ENCODE data around the gene OLFML3.

OLFML3 gene

DNA sequence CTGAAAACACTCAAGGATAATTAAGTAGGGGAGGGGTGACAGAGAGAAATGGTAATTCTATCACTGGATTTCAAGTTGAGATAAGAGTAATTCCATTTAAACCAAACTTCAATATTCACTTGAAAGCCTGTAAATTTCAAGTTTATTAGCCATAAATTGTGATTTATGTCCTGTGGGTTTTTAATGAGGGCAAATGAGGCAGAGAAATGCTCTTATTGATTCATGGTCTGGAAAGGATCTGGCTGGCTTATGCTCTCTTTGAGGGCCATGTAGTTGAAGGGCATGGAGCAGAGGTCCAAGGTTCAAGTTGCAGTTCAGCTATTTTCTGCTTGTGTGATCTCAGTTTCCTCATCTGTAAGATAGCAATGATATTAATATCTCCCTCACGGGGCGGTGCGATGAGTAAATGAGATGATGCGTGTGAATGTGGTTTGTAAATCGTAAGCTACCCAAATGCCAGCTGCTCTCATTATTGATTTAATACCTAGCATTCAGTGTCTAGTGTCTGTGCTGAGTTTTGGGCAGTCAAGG, 12.3 kb downstream of the OLFML3 start (continued):
- TF ChIP-seq, protein P1, sequence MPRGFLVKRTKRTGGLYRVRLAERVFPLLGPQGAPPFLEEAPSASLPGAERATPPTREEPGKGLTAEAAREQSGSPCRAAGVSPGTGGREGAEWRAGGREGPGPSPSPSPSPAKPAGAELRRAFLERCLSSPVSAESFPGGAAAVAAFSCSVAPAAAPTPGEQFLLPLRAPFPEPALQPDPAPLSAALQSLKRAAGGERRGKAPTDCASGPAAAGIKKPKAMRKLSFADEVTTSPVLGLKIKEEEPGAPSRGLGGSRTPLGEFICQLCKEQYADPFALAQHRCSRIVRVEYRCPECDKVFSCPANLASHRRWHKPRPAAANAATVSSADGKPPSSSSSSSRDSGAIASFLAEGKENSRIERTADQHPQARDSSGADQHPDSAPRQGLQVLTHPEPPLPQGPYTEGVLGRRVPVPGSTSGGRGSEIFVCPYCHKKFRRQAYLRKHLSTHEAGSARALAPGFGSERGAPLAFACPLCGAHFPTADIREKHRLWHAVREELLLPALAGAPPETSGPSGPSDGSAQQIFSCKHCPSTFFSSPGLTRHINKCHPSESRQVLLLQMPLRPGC (tag by site-specific recombination; IDR thresholded peaks at IDR 0.05) = peak; percentile 55; the same call in 1 of the 2 replicates
- TF ChIP-seq HOXD13 (CRISPR knock-in tag; IDR thresholded peaks at IDR 0.05; ENCODE audit: borderline replicate concordance) (0 out of 2 replicates have a peak, but pooled peaks have one; percentile 46), ZNF677 (tag by site-specific recombination; IDR thresholded peaks at IDR 0.05) (no peak), ZNF623 (tag by site-specific recombination; IDR thresholded peaks at IDR 0.05) (no peak), ZNF561 (tag by site-specific recombination; IDR thresholded peaks at IDR 0.05; ENCODE audit: borderline replicate concordance) (no peak), RBAK (tag by site-specific recombination; IDR thresholded peaks at IDR 0.05) (no peak), ZBTB20 (tag by site-specific recombination; IDR thresholded peaks at IDR 0.05) (no peak), ZNF211 (tag by site-specific recombination; IDR thresholded peaks at IDR 0.05; ENCODE audit: low read depth) (no peak), OVOL3 (tag by site-specific recombination; IDR thresholded peaks at IDR 0.05) (0 out of 2 replicates have a peak, but pooled peaks have one; percentile 77), ZNF223 (tag by site-specific recombination; IDR thresholded peaks at IDR 0.05) (no peak), ZNF521 (tag by site-specific recombination; IDR thresholded peaks at IDR 0.05) (no peak), ZNF157 (tag by site-specific recombination; IDR thresholded peaks at IDR 0.05) (no peak), ZSCAN23 (tag by site-specific recombination; IDR thresholded peaks at IDR 0.05) (no peak), REPIN1 (tag by site-specific recombination; IDR thresholded peaks at IDR 0.05; ENCODE audit: low read depth) (no peak; the same call in 1 of the 2 replicates), ZBTB17 (tag by site-specific recombination; IDR thresholded peaks at IDR 0.05) (peak; percentile 71)
- TF ChIP-seq, protein P2, sequence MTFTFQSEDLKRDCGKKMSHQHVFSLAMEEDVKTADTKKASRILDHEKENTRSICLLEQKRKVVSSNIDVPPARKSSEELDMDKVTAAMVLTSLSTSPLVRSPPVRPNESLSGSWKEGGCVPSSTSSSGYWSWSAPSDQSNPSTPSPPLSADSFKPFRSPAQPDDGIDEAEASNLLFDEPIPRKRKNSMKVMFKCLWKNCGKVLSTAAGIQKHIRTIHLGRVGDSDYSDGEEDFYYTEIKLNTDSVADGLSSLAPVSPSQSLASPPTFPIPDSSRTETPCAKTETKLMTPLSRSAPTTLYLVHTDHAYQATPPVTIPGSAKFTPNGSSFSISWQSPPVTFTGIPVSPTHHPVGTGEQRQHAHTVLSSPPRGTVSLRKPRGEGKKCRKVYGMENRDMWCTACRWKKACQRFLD (tag by site-specific recombination; IDR thresholded peaks at IDR 0.05) = no peak
- TF ChIP-seq, protein P3, sequence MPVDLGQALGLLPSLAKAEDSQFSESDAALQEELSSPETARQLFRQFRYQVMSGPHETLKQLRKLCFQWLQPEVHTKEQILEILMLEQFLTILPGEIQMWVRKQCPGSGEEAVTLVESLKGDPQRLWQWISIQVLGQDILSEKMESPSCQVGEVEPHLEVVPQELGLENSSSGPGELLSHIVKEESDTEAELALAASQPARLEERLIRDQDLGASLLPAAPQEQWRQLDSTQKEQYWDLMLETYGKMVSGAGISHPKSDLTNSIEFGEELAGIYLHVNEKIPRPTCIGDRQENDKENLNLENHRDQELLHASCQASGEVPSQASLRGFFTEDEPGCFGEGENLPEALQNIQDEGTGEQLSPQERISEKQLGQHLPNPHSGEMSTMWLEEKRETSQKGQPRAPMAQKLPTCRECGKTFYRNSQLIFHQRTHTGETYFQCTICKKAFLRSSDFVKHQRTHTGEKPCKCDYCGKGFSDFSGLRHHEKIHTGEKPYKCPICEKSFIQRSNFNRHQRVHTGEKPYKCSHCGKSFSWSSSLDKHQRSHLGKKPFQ (tag by site-specific recombination; IDR thresholded peaks at IDR 0.05) = peak; percentile 88
- TF ChIP-seq, protein P4, sequence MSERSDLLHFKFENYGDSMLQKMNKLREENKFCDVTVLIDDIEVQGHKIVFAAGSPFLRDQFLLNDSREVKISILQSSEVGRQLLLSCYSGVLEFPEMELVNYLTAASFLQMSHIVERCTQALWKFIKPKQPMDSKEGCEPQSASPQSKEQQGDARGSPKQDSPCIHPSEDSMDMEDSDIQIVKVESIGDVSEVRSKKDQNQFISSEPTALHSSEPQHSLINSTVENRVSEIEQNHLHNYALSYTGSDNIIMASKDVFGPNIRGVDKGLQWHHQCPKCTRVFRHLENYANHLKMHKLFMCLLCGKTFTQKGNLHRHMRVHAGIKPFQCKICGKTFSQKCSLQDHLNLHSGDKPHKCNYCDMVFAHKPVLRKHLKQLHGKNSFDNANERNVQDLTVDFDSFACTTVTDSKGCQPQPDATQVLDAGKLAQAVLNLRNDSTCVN (tag by site-specific recombination; optimal IDR thresholded peaks at IDR 0.05) = no peak
- TF ChIP-seq, protein P5, sequence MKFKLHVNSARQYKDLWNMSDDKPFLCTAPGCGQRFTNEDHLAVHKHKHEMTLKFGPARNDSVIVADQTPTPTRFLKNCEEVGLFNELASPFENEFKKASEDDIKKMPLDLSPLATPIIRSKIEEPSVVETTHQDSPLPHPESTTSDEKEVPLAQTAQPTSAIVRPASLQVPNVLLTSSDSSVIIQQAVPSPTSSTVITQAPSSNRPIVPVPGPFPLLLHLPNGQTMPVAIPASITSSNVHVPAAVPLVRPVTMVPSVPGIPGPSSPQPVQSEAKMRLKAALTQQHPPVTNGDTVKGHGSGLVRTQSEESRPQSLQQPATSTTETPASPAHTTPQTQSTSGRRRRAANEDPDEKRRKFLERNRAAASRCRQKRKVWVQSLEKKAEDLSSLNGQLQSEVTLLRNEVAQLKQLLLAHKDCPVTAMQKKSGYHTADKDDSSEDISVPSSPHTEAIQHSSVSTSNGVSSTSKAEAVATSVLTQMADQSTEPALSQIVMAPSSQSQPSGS (tag by site-specific recombination; IDR thresholded peaks at IDR 0.05; ENCODE audit: low read depth) = no peak
- TF ChIP-seq, protein P6, sequence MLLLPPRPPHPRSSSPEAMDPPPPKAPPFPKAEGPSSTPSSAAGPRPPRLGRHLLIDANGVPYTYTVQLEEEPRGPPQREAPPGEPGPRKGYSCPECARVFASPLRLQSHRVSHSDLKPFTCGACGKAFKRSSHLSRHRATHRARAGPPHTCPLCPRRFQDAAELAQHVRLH (tag by site-specific recombination; IDR thresholded peaks at IDR 0.05) = peak; percentile 92
- TF ChIP-seq, protein P7, sequence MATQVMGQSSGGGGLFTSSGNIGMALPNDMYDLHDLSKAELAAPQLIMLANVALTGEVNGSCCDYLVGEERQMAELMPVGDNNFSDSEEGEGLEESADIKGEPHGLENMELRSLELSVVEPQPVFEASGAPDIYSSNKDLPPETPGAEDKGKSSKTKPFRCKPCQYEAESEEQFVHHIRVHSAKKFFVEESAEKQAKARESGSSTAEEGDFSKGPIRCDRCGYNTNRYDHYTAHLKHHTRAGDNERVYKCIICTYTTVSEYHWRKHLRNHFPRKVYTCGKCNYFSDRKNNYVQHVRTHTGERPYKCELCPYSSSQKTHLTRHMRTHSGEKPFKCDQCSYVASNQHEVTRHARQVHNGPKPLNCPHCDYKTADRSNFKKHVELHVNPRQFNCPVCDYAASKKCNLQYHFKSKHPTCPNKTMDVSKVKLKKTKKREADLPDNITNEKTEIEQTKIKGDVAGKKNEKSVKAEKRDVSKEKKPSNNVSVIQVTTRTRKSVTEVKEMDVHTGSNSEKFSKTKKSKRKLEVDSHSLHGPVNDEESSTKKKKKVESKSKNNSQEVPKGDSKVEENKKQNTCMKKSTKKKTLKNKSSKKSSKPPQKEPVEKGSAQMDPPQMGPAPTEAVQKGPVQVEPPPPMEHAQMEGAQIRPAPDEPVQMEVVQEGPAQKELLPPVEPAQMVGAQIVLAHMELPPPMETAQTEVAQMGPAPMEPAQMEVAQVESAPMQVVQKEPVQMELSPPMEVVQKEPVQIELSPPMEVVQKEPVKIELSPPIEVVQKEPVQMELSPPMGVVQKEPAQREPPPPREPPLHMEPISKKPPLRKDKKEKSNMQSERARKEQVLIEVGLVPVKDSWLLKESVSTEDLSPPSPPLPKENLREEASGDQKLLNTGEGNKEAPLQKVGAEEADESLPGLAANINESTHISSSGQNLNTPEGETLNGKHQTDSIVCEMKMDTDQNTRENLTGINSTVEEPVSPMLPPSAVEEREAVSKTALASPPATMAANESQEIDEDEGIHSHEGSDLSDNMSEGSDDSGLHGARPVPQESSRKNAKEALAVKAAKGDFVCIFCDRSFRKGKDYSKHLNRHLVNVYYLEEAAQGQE (tag by site-specific recombination; IDR thresholded peaks at IDR 0.05) = no peak
- TF ChIP-seq, protein P8, sequence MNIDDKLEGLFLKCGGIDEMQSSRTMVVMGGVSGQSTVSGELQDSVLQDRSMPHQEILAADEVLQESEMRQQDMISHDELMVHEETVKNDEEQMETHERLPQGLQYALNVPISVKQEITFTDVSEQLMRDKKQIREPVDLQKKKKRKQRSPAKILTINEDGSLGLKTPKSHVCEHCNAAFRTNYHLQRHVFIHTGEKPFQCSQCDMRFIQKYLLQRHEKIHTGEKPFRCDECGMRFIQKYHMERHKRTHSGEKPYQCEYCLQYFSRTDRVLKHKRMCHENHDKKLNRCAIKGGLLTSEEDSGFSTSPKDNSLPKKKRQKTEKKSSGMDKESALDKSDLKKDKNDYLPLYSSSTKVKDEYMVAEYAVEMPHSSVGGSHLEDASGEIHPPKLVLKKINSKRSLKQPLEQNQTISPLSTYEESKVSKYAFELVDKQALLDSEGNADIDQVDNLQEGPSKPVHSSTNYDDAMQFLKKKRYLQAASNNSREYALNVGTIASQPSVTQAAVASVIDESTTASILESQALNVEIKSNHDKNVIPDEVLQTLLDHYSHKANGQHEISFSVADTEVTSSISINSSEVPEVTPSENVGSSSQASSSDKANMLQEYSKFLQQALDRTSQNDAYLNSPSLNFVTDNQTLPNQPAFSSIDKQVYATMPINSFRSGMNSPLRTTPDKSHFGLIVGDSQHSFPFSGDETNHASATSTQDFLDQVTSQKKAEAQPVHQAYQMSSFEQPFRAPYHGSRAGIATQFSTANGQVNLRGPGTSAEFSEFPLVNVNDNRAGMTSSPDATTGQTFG (tag by site-specific recombination; IDR thresholded peaks at IDR 0.05; ENCODE audit: borderline replicate concordance) = no peak
- TF ChIP-seq, protein P9, sequence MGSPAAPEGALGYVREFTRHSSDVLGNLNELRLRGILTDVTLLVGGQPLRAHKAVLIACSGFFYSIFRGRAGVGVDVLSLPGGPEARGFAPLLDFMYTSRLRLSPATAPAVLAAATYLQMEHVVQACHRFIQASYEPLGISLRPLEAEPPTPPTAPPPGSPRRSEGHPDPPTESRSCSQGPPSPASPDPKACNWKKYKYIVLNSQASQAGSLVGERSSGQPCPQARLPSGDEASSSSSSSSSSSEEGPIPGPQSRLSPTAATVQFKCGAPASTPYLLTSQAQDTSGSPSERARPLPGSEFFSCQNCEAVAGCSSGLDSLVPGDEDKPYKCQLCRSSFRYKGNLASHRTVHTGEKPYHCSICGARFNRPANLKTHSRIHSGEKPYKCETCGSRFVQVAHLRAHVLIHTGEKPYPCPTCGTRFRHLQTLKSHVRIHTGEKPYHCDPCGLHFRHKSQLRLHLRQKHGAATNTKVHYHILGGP (tag by site-specific recombination; IDR thresholded peaks at IDR 0.05) = peak; percentile 81

All from HEK293 (cell line).